Activated T-helper 1 cell treated with anti-CD3 and anti-CD28 coated beads, Interleukin-12 subunit alpha, Interleukin-12 subunit beta, Interleukin-2, Interleukin-4 antibody, amounts not matched to agents 30 ng/mL and 10 ng/mL and 1 ng/mL, durations not matched to agents 14 hours and 24 hours and 36 hours (primary cell): ENCODE data around the gene PRELID2. TPM values are rescaled to one million over a fixed set of nuclear protein-coding genes. Genes with fewer than 3 reads are reported as not detected.
"Not testable (repeated sequence)": the region's sequence is repeated elsewhere in the genome, so short reads cannot be mapped to it uniquely, and the experiment has no call there.

Experiments used
- DNase-seq: peaks from one replicate; pipeline ENCODE4 v3.0.0; 2021; ENCODE audit warnings: low spot score
- H3K27ac Mint-ChIP-seq: one replicate; pipeline ENCODE4 v1.8.0; 2021; ENCODE audit warnings: mild to moderate bottlenecking, mixed read lengths
- H3K27me3 Mint-ChIP-seq: one replicate; pipeline ENCODE4 v1.8.0; 2022; ENCODE audit warnings: mild to moderate bottlenecking, moderate library complexity, mixed read lengths; ENCODE audit not compliant: insufficient read depth
- H3K36me3 Mint-ChIP-seq: one replicate; pipeline ENCODE4 v1.8.0; 2021; ENCODE audit warnings: low read depth, mixed read lengths
- H3K4me1 Mint-ChIP-seq: one replicate; pipeline ENCODE4 v1.8.0; 2021; ENCODE audit warnings: low read depth, mixed read lengths
- H3K4me3 Mint-ChIP-seq: one replicate; pipeline ENCODE4 v1.8.0; 2021; ENCODE audit warnings: mild to moderate bottlenecking, moderate library complexity, mixed read lengths
- H3K9me3 Mint-ChIP-seq: one replicate; pipeline ENCODE4 v1.8.0; 2021; ENCODE audit warnings: mixed read lengths
- intact Hi-C: fragments of 100-400 bp; cut with micrococcal nuclease; formaldehyde crosslinking; loops from one replicate; pipeline ENCODE4 v1.15.1; 2024
- total RNA-seq: library from RNA; stranded (reverse); gene quantifications from 2 replicates; pipeline ENCODE4 v1.2.3, GENCODE V29; 2022

PRELID2 gene
- total RNA-seq, 1 donor from 2014 or later: 2.1 TPM

- intact Hi-C loops: no loop called here
- no peaks in the 10 kb centered on the region for H3K27me3 Mint-ChIP-seq
- no peak for DNase-seq
- H3K27ac Mint-ChIP-seq: no peak overlapping the region
- no peaks in the 10 kb centered on the region for H3K4me1 Mint-ChIP-seq
- H3K36me3 Mint-ChIP-seq: no peaks in the 10 kb centered on the region
- no peak overlapping the region for H3K4me3 Mint-ChIP-seq
- no peaks in the 10 kb centered on the region for H3K9me3 Mint-ChIP-seq
These were observed 31.8 kb downstream of the PRELID2 start for GRCh38 chr5:145803112-145804004.

DNA sequence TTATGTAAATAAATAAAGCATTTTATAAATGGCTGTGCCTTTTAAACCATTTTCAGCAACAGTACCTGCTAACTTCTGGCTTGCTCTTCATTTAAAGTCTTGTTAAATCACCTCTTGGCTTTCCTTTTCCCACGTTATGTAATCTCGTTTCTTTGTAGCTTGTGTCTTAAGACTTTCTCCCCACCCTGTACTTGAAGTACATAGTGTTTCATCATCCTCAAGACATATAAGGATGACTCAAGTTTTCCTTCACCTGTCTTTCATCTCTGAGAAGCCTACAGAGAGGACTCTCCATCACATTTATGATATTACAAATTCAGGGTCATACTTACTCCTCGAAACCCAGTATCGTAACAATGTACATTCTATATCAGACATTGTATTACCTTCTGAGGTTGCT, 33.9 kb downstream of the PRELID2 start:
- H3K4me3 Mint-ChIP-seq: no peak overlapping the region
- DNase-seq: no peak
- no peak overlapping the region for H3K27ac Mint-ChIP-seq
- no peaks in the 10 kb centered on the region for H3K9me3 Mint-ChIP-seq
- no peaks in the 10 kb centered on the region for H3K27me3 Mint-ChIP-seq
- no peaks in the 10 kb centered on the region for H3K36me3 Mint-ChIP-seq
- intact Hi-C loops: no loop called here
- H3K4me1 Mint-ChIP-seq: peaks cover 8% of the 10 kb centered on the region

- DNase-seq: no peak
- Mint-ChIP-seq H3K27me3 (no peaks in the 10 kb centered on the region), H3K36me3 (no peaks in the 10 kb centered on the region), H3K9me3 (no peaks in the 10 kb centered on the region), H3K27ac (no peak overlapping the region), H3K4me1 (peaks cover 8% of the 10 kb centered on the region), H3K4me3 (no peak overlapping the region)
- intact Hi-C loops: no loop called here
These were observed 35.0 kb downstream of the PRELID2 start for GRCh38 chr5:145800181-145800580.

DNA sequence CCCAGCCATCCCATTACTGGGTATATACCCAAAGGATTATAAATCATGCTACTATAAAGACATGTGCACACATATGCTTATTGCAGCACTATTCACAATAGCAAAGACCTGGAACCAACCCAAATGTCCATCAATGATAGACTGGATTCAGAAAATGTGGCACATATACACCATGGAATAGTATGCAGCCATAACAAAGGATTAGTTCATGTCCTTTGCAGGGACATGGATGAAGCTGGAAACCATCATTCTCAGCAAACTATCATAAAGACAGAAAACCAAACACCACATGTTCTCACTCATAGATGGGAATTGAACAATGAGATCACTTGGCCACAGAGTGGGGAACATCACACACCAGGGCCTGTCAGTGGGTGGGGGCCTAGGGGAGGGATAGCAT, 36.6 kb downstream of the PRELID2 start:
- H3K4me3 Mint-ChIP-seq, H3K27me3 Mint-ChIP-seq, H3K27ac Mint-ChIP-seq, intact Hi-C loops, H3K4me1 Mint-ChIP-seq, DNase-seq, H3K9me3 Mint-ChIP-seq, H3K36me3 Mint-ChIP-seq: not testable (repeated sequence)

DNA sequence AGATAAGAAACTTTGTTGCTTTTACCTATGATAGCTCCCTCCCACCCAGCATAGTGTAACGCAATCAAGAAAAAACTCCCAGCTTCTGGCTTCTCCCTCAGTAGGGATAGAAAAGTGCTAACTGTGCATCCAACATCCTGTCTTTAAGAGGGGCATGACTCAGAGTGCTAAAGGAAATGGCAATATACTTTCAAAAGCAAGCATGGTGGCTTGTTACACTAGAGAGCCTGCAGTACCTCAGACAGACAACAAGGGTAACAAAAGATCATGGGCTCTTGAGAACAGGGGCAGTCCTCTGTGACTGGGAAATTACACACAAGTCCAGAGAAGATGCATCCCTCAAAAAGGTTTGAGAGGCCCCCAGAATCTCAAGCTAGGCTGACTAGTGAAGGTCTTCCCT, 37.8 kb downstream of the PRELID2 start:
- H3K36me3 Mint-ChIP-seq: no peaks in the 10 kb centered on the region
- DNase-seq: no peak
- no peak overlapping the region for H3K27ac Mint-ChIP-seq
- H3K9me3 Mint-ChIP-seq: no peaks in the 10 kb centered on the region
- H3K27me3 Mint-ChIP-seq: no peaks in the 10 kb centered on the region
- peaks cover 8% of the 10 kb centered on the region for H3K4me1 Mint-ChIP-seq
- H3K4me3 Mint-ChIP-seq: no peak overlapping the region
- intact Hi-C loops: no loop called here

GRCh38 chr5:145796318-145796717, 38.8 kb downstream of the PRELID2 start:
- intact Hi-C loops: no loop called here

GRCh38 chr5:145793574-145793973, 41.6 kb downstream of the PRELID2 start:
- Mint-ChIP-seq H3K27me3 (no peaks in the 10 kb centered on the region), H3K9me3 (no peaks in the 10 kb centered on the region), H3K4me3 (no peak overlapping the region), H3K27ac (no peak overlapping the region), H3K36me3 (no peaks in the 10 kb centered on the region), H3K4me1 (peaks cover 8% of the 10 kb centered on the region)
- intact Hi-C loops: no loop called here
- DNase-seq: no peak

More at GRCh38 chr5:145796318-145796717, 38.8 kb downstream of the PRELID2 start:
- H3K4me3 Mint-ChIP-seq: no peak overlapping the region
- H3K27ac Mint-ChIP-seq: no peak overlapping the region
- no peaks in the 10 kb centered on the region for H3K27me3 Mint-ChIP-seq
- no peaks in the 10 kb centered on the region for H3K36me3 Mint-ChIP-seq
- no peaks in the 10 kb centered on the region for H3K9me3 Mint-ChIP-seq
- H3K4me1 Mint-ChIP-seq: peaks cover 8% of the 10 kb centered on the region
- DNase-seq: no peak

DNA sequence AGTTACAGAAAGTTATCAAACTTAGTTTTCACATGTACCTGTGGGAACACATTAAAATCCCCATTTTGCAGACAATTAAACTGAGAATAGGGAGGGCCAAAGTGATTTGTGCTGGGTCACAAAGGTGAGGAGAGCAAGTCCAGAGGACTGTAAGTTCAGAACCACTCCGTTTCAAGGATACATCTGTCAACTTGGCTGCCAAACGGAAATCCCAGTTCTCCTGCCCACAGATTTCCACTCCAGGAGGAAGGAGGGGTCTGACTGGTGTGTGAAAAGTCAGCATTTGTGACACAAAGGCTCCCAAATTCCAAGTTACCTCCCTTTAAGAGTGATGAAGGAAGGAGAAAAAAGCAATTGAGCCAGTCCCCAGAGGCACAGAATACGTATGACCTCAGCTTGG, 42.3 kb downstream of the PRELID2 start:
- intact Hi-C loops: no loop called here

DNA sequence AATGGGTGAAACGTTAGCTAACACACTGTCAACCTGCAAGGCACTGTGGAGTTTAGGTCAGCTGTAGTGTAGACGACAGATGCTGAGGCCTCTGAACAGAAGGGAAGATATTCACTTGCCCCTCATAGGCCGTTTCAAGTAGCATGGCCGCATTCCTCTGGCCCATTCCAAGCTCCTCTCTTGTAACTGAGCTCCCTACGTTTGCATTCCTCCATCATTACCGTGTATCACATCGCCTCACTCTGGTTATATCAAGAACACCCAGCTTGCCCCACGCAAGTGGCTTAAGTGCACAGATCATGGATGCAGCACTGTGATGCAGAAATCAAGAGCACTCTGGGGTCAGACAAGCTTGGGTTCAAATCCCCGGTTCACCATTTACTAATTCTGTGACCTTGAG, 43.3 kb downstream of the PRELID2 start:
- intact Hi-C loops: no loop called here
- Mint-ChIP-seq H3K27ac (no peak overlapping the region), H3K4me1 (peaks cover under 1% of the 10 kb centered on the region), H3K27me3 (no peaks in the 10 kb centered on the region), H3K4me3 (no peak overlapping the region), H3K36me3 (no peaks in the 10 kb centered on the region), H3K9me3 (no peaks in the 10 kb centered on the region)
- no peak for DNase-seq

More for the DNA sequence above, 42.3 kb downstream of the PRELID2 start:
- H3K27me3 Mint-ChIP-seq: no peaks in the 10 kb centered on the region
- H3K27ac Mint-ChIP-seq: no peak overlapping the region
- no peaks in the 10 kb centered on the region for H3K9me3 Mint-ChIP-seq
- no peak overlapping the region for H3K4me3 Mint-ChIP-seq
- peaks cover 8% of the 10 kb centered on the region for H3K4me1 Mint-ChIP-seq
- H3K36me3 Mint-ChIP-seq: no peaks in the 10 kb centered on the region
- DNase-seq: no peak

DNA sequence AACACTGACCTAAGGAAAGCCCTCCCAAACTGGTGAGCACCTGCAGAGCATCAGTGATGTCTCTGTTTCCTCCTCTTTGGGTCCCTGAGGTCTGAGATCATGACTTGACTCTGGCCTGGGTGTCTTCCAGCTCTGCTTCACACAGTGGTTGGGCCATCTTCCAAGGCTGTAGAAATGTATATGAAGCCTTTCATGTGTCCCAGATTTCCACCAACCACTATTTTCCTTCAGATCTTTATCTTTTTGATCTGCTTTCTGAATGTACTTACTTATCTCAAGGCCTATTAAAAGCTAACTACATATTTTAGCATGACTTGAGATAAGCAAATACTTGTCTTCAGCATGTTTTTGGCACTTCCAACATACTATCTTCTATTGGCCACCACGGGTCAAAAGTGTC, 47.1 kb downstream of the PRELID2 start:
- intact Hi-C loops: no loop called here
- Mint-ChIP-seq H3K4me3 (no peak overlapping the region), H3K4me1 (no peaks in the 10 kb centered on the region), H3K27me3 (no peaks in the 10 kb centered on the region), H3K36me3 (no peaks in the 10 kb centered on the region), H3K27ac (no peak overlapping the region), H3K9me3 (no peaks in the 10 kb centered on the region)
- DNase-seq: no peak

- intact Hi-C loops: no loop called here
- no peak for DNase-seq
- no peaks in the 10 kb centered on the region for H3K9me3 Mint-ChIP-seq
- no peaks in the 10 kb centered on the region for H3K4me1 Mint-ChIP-seq
- no peaks in the 10 kb centered on the region for H3K27me3 Mint-ChIP-seq
- no peaks in the 10 kb centered on the region for H3K36me3 Mint-ChIP-seq
- no peak overlapping the region for H3K4me3 Mint-ChIP-seq
- H3K27ac Mint-ChIP-seq: no peak overlapping the region
These were observed 47.6 kb downstream of the PRELID2 start for GRCh38 chr5:145787507-145787906.

DNA sequence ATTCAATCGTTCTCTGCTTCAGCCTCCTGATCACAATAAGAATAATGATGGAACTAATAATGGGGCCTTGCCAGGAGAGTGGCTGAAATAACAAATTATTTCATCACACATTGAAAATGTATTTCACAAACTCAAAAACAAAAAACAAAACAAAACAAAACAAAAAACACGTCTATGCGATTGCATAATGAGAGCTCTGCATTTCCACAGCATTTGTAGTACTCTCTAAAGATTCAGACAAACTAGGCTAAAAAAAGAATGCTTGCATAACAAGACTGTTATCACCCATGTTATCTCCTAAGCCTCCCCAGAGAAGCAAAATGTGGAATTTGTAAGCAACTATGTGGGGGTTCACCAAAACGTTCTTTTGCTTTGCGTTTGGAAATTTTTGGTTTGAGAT, 48.1 kb downstream of the PRELID2 start:
- Mint-ChIP-seq H3K36me3 (no peaks in the 10 kb centered on the region), H3K27me3 (no peaks in the 10 kb centered on the region)

GRCh38 chr5:145780982-145781381, 54.2 kb downstream of the PRELID2 start:
- no peak for DNase-seq
- H3K9me3 Mint-ChIP-seq: no peaks in the 10 kb centered on the region
- H3K27ac Mint-ChIP-seq: no peak overlapping the region
- H3K36me3 Mint-ChIP-seq: no peaks in the 10 kb centered on the region
- H3K4me3 Mint-ChIP-seq: no peak overlapping the region
- intact Hi-C loops: no loop called here
- H3K27me3 Mint-ChIP-seq: no peaks in the 10 kb centered on the region
- no peaks in the 10 kb centered on the region for H3K4me1 Mint-ChIP-seq

More for the DNA sequence above, 48.1 kb downstream of the PRELID2 start:
- no peak for DNase-seq
- Mint-ChIP-seq H3K4me3 (no peak overlapping the region), H3K9me3 (no peaks in the 10 kb centered on the region), H3K4me1 (no peaks in the 10 kb centered on the region), H3K27ac (no peak overlapping the region)
- intact Hi-C loops: no loop called here
